ENCODE data around the gene PSMD1. TPM values are rescaled to one million over a fixed set of nuclear protein-coding genes. Genes with fewer than 3 reads are reported as not detected.

Gene PSMD1
- total RNA-seq, 2 donors from 2014 or later: 74.1 to 114 TPM

- Histone ChIP-seq H3K9ac (ENCODE audit: low read depth in 2 of 2, low read length in 2 of 2) (no peak overlapping the region), H3K4me1 (no peaks in the 10 kb centered on the region), H3K27me3 (no peaks in the 10 kb centered on the region), H3K4me3 (no peak overlapping the region), H3K36me3 (no peaks in the 10 kb centered on the region), H3K9me3 (no peaks in the 10 kb centered on the region), H3K27ac (no peak overlapping the region)
- TF ChIP-seq CTCF (IDR thresholded peaks at IDR 0.05): no peak
- intact Hi-C loops (cut with DNase I): no loop called here
- DNase-seq: no peak
Measured at GRCh38 chr2:231146665-231147064, 90.0 kb downstream of the PSMD1 start.

GRCh38 chr2:231152800-231153557 lies 96.3 kb downstream of the PSMD1 start:
- no peaks in the 10 kb centered on the region for H3K4me1 ChIP-seq
- H3K27ac ChIP-seq: no peak overlapping the region
- no peak for TF ChIP-seq CTCF (IDR thresholded peaks at IDR 0.05)
- no peak overlapping the region for H3K9ac ChIP-seq (ENCODE audit: low read depth in 2 of 2, low read length in 2 of 2)
- intact Hi-C loops (cut with DNase I): no loop called here
- DNase-seq: no peak
- H3K9me3 ChIP-seq: no peaks in the 10 kb centered on the region
- H3K36me3 ChIP-seq: no peaks in the 10 kb centered on the region
- H3K27me3 ChIP-seq: no peaks in the 10 kb centered on the region
- no peak overlapping the region for H3K4me3 ChIP-seq

- Histone ChIP-seq H3K27me3 (no peaks in the 10 kb centered on the region), H3K9me3 (no peaks in the 10 kb centered on the region), H3K9ac (ENCODE audit: low read depth in 2 of 2, low read length in 2 of 2) (no peak overlapping the region), H3K4me1 (no peaks in the 10 kb centered on the region), H3K27ac (no peak overlapping the region), H3K4me3 (no peak overlapping the region), H3K36me3 (no peaks in the 10 kb centered on the region)
- DNase-seq: no peak
- intact Hi-C loops (cut with DNase I): no loop called here
- TF ChIP-seq CTCF (IDR thresholded peaks at IDR 0.05): no peak
Measured at GRCh38 chr2:231159306-231159705, 102.6 kb downstream of the PSMD1 start.

GRCh38 chr2:231160701-231161100 lies 104.0 kb downstream of the PSMD1 start:
- DNase-seq: no peak
- no peaks in the 10 kb centered on the region for H3K27me3 ChIP-seq
- no peaks in the 10 kb centered on the region for H3K9me3 ChIP-seq
- no peak overlapping the region for H3K9ac ChIP-seq (ENCODE audit: low read depth in 2 of 2, low read length in 2 of 2)
- intact Hi-C loops (cut with DNase I): no loop called here
- H3K4me1 ChIP-seq: no peaks in the 10 kb centered on the region
- H3K4me3 ChIP-seq: no peak overlapping the region
- TF ChIP-seq CTCF (IDR thresholded peaks at IDR 0.05): no peak
- H3K36me3 ChIP-seq: no peaks in the 10 kb centered on the region
- H3K27ac ChIP-seq: peak overlapping the region; percentile 0

GRCh38 chr2:231161252-231161839 lies 104.7 kb downstream of the PSMD1 start:
- Histone ChIP-seq H3K27ac (peak overlapping the region; percentile 0), H3K4me1 (no peaks in the 10 kb centered on the region), H3K36me3 (no peaks in the 10 kb centered on the region), H3K27me3 (no peaks in the 10 kb centered on the region), H3K9me3 (no peaks in the 10 kb centered on the region), H3K4me3 (no peak overlapping the region), H3K9ac (ENCODE audit: low read depth in 2 of 2, low read length in 2 of 2) (no peak overlapping the region)
- DNase-seq: no peak
- intact Hi-C loops (cut with DNase I): no loop called here
- no peak for TF ChIP-seq CTCF (IDR thresholded peaks at IDR 0.05)
